HG02852 (cell line): Measurements from ENCODE around the gene NAA25.
"Not testable (repeated sequence)": the region's sequence is repeated elsewhere in the genome, so short reads cannot be mapped to it uniquely, and the experiment has no call there.

Experiments used
- ATAC-seq: cut with Tn5 transposase; IDR thresholded peaks from one replicate; pipeline ENCODE4 v1.9.1; 2021; ENCODE audit warnings: mild to moderate bottlenecking, moderate library complexity; ENCODE audit not compliant: unreplicated experiment

NAA25 gene

GRCh38 chr12:112066566-112066965 lies 42.0 kb downstream of the NAA25 start:
- no peak for ATAC-seq

DNA sequence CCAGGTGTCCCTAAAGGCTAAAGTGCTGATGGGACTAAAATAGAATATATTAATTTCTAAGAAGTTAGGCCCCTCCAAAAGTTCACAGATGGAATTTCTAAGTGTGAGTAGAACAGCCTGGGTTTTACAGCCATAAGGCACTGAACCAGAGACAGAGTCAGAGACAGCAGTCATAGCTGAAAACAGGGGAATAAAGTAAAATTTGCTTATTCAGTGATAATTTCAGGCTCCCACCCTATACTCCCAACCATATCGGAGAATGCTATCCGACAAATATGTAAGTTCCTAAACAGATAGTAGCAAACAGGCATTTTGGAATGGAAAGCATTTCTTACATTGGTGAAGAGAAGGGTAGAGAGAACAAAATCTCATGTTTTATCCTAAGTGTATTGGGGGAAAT lies 45.3 kb downstream of the NAA25 start:
- no peak for ATAC-seq

GRCh38 chr12:112061137-112061536 lies 47.4 kb downstream of the NAA25 start:
- ATAC-seq = no peak

GRCh38 chr12:112049351-112049750 lies 59.2 kb downstream of the NAA25 start:
- ATAC-seq = no peak

DNA sequence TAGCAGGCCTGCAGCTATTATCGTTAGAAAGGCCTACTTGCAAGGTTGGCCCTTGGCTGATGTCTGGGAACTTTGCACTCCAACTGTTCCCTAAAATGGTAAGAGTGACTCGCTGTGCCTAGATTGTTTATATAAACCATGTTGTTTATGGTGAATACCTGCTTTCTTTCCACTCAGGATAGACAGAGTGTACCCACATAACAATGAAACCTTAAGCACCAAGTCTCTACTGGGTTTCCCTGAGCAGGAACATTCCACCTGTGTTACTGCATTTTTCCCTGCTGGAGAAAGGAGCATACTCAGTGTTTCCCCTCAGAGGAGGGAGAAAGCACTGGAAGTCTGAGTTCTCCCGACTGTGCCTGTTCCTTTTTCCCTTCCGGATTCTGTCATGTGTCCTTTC lies 62.6 kb downstream of the NAA25 start:
- no peak for ATAC-seq

DNA sequence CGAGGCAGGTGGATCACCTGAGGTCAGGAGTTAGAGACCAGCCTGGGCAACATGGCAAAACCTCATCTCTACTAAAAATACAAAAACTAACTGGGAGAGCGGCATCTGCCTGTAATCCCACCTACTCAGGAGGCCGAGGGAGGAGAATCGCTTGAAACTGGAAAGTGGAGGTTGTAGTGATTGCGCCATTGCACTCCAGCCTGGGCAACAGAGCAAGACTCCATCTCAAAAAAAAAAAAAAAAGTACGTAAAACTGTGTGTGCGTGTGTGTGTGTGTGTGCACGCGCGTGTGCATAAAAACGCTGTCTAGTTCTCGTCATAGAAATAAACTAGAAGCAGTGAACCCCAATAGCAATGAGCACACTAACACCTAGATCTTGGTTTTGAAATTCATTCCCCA lies 72.0 kb downstream of the NAA25 start:
- ATAC-seq = not testable (repeated sequence)

DNA sequence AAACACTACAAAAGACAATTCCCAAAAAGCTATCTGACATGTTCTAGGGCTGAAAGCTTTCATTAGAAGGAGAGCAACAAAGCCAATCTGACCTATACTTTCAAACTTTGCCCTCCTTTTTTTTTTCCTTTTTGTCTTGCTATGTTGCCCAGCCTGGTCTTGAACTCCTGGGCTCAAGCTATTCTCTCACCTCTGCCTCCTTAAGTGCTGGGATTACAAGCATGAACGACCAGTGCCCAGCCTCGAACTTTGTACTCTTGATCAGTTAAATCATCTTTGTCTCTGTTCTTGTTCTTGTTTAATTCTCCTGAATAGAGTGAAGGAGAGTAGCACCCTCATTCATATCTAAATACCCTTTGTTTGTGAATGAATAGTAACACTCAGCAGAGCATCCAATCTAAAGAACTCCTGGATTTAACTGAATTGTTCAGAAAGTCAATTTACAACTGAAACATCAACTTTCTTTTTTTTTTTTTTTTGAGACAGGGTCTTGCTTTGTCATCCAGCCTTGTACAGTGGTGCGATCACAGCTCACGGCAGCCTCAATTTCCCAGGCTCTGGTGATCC lies 73.3 kb downstream of the NAA25 start:
- ATAC-seq = no peak

- ATAC-seq = no peak
Measured at GRCh38 chr12:112032292-112032691, 76.3 kb downstream of the NAA25 start.

DNA sequence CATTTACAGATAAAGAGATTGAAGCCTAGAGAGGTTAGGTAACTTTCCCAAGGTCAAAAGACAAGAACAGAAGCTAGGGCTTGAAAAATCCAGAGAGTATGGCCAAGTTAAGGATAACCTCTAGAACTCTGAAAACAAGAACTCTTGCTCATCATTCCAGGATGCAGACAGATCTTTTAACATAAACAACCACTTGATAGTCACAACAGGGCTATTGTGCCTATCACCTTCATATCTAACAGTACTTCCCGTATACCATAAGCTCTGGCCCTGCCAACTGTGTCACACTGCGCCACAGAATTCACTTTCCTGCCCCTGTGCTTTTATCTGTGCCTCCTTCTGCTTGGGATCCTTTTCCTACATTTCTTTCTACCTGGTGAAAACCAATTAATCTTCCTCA lies 77.1 kb downstream of the NAA25 start:
- ATAC-seq = no peak

- no peak for ATAC-seq
Measured at GRCh38 chr12:112029301-112029700, 79.3 kb downstream of the NAA25 start.

DNA sequence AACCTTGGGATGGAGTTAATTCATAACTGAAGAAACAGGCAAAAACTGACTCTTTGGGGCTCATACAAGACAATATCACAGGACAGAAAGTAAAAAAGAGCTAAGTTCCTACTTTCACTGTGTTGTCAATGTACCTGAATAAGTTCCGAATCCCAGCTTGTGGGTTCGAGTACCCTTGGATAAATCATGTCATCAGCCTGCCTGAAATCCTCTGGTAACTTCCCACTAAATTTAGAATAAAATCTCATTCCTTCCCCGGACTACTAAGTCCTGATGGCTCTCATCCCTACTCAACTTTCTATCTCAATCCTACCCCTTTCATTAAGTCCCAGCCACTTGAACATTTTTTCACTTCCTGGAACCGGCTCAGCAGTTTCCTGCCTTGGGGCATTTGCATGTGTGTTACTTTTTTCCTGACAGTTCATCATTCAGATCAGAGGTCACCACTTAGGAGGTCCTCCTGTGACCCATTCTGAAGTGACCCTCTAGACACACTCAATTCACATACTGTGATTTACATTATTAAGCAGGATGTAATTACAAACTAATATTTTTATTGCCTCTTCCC lies 82.7 kb downstream of the NAA25 start:
- no peak for ATAC-seq

- ATAC-seq = no peak
Measured at GRCh38 chr12:112023759-112024396, 84.7 kb downstream of the NAA25 start.

DNA sequence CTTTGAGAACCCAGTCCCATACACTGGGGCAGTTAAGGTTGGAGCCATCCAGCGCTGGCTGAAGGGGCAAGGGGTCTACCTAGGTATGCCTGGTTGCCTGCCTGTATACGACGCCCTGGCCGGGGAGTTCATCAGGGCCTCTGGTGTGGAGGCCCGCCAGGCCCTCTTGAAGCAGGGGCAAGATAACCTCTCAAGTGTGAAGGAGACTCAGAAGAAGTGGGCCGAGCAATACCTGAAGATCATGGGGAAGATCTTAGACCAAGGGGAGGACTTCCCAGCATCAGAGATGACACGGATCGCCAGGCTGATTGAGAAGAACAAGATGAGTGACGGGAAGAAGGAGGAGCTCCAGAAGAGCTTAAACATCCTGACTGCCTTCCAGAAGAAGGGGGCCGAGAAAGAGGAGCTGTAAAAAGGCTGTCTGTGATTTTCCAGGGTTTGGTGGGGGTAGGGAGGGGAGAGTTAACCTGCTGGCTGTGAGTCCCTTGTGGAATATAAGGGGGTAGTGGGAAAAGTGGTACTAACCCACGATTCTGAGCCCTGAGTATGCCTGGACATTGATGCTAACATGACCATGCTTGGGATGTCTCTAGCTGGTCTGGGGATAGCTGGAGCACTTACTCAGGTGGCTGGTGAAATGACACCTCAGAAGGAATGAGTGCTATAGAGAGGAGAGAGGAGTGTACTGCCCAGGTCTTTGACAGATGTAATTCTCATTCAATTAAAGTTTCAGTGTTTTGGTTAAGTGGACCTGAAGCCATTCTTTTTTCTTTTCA lies 86.2 kb downstream of the NAA25 start:
- no peak for ATAC-seq

DNA sequence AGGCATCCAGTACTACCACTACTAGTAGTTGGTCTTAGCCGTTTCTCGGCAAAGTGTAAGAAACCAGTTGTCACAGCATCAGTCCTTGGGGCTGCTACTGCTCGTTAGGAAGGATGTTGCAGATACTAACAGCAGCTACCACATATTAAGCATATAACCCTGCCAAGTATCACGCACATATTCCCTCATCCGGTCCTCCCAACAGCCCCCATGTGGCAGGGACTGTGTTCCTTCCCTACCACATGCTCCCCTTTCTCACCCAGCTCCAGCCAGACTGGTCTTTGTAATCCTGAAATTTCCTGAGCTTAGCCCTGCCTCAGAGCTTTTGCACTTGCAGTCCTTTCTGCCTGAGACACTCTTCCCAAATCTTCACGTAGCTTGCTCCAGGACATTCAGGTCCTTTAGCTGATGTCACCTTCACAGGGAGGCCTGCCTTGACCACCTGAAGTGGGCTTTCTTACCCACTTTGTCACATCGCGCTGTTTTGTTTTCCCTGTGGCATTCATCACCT lies 87.6 kb downstream of the NAA25 start:
- no peak for ATAC-seq

DNA sequence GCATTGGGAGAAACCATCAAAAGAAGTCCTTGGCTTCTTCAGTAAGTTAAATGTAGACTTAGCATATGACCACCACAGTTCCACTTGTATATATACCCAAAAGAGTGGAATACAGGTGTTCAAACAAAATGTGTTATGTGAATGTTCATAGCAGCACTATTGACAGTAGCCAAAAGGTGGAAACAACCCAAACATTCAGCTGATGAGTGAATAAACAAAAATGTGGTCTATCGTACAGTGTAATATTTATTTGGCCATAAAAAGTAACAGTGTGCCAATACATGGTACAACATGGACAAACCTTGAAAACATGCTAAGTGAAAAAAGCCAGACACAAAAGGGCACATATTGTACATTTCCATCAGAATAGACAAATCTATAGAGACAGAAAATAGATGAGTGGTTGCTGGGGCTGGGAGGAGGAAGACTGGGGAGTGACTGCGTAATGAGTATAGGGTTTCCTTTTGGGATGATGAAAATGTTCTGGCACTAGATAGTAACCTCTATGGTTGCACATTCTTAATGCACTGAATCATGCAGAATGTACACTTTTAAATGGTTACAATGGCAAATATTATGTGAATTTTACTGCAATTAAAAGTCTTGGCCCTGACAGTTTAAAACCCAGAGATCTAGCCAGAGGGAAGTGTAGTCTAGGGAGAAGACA lies 89.9 kb downstream of the NAA25 start:
- ATAC-seq = no peak

DNA sequence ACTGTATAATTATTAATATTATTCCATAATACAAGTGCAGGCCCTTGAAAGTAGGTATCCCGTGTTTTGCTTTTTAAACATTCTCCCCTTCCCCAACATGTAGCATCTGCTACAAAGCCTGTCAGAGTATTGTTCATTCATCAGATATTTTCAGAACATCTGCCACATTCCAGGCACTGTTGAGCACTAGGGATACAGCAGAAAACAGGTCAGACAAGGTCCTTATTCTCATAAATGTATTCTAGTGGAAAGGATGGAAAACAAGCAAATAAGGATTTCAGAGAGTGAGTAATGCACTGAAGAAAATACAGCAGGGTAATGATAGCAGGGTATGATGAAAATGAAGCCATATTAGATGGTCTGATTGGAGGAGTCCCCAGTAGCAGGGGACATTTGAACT lies 91.5 kb downstream of the NAA25 start:
- ATAC-seq = no peak

GRCh38 chr12:112015938-112016337 lies 92.6 kb downstream of the NAA25 start:
- ATAC-seq = no peak

- peak; percentile 42 for ATAC-seq
Measured at GRCh38 chr12:112013601-112014402, 94.8 kb downstream of the NAA25 start.

DNA sequence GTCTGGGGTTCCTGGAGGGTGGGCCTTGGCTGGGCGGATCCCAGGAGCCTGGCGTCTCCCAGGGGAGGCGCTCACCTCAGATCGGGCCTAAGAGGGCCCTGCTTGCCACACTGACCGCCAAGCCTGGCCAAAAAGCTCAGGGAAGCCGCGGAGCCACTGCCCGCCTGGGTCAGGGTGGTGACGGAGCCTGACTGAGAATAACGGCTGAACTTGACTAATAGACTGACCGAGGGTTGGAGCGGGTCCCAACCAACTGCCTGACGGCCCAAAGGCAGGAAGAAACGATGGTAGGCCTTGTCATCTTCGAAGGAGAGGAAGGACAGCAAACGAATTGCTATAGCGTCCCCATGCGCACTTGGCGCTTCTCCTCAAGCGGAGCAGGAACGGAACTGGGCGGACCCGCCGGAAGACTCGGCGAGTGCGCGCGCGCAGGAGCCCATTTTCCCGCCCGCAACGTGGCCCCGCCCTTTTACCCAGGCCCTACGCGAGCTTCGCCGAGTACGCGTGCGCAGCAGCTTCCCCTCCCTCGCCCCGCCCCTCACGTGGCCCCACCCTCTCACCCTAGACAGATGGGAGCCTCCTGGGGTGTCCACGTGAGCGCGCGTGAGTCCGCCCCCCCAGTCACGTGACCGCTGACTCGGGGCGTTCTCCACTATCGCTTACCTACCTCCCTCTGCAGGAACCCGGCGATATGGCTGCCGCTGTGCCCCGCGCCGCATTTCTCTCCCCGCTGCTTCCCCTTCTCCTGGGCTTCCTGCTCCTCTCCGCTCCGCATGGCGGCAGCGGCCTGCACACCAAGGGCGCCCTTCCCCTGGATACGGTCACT lies 95.6 kb downstream of the NAA25 start, which contains the start of the genes ERP29 and TMEM116:
Gene ERP29 (plus strand): TSS at position 652 of the 826 bp plus-strand sequence. CDS start 40 bp downstream, at position 692.
Gene TMEM116 (minus strand): TSS at position 391 of the 826 bp plus-strand sequence. CDS start 7,895 bp downstream, outside the sequence.
- ATAC-seq = peak; percentile 52
